COR-L47 (cell line): ENCODE data around the gene MOB4.
A peak's percentile ranks its signal among the peaks of the same experiment; 100 is the strongest.
"Not testable (repeated sequence)": the region's sequence is repeated elsewhere in the genome, so short reads cannot be mapped to it uniquely, and the experiment has no call there.

Experiments
- DNase-seq: peaks from one replicate; lab custom pipeline; 2025; lab: John Stamatoyannopoulos, UW

Gene MOB4

DNA sequence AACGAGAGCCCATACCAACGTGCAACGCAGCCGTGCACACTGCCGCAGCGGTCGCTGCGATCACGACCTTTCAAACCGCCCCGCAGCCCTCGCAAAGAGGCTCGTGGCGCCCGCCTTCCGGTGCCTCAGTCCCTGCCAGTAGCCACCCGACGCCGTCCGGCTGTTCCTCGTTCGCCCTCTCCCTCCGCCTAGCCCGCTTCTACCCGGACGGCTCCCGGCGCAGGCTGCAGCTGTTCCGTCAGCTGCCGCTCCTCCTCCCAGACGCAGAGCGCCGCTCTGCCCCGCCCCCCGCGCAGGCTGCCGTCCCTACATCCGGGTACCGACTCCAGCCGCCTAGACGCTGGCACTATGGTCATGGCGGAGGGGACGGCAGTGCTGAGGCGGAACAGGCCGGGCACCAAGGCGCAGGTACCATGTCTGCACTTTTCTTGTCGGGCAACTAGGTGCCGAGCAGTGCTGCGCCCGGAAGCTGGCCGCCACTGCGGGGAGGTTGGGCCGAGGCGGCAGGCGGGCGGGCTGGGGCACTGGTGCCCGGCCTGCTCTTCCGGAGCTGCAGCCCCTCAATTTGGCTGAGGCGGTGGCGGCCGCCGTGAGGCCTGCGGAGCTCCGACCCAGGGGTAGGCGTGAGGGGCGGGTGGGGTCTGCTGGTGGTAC is at the start of gene MOB4:
MOB4 (plus strand) TSS at position 328 of the 654 bp plus-strand sequence; CDS start at position 349, 21 bp downstream.
- DNase-seq: peak; percentile 93

DNA sequence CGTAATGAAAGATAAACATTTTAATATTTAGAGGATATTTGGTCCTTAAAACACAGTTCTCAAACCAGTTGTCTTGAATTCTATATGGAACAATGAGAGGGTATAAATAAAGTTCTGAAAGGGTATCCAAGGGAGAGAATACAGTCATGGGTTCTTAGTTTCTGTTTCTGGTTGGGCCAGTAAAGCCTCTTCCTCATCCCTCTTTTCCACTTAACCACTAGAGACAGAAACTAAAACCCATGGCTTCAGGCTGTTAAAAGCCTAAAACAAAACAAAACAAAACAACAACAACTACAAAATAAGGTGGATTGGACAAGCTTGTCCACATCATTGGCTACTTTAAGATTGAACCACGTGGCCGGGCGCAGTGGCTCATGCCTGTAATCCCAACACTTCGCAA is 43.7 kb upstream of the MOB4 start:
- no peak for DNase-seq

- DNase-seq: no peak
These were observed 38.1 kb upstream of the MOB4 start for GRCh38 chr2:197477797-197478196.

GRCh38 chr2:197480165-197481036 is 35.5 kb upstream of the MOB4 start:
- DNase-seq: no peak

DNA sequence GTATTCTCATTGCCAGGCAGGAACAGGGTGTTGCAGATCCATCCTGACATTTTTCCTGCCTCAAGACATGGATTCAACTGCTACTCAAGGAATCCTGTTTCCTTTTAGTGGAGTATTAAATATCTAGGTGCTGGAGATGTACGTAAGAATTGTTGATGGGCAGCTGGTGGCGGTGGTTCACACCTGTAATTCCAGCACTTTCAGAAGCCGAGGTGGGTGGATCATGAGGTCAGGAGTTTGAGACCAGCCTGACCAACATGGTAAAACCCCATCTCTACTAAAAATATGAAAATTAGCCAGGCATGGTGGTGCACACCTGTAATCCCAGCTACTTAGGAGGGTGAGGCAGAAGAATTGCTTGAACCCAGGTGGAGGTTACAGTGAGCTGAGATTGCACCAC is 31.6 kb upstream of the MOB4 start:
- DNase-seq: not testable (repeated sequence)

DNA sequence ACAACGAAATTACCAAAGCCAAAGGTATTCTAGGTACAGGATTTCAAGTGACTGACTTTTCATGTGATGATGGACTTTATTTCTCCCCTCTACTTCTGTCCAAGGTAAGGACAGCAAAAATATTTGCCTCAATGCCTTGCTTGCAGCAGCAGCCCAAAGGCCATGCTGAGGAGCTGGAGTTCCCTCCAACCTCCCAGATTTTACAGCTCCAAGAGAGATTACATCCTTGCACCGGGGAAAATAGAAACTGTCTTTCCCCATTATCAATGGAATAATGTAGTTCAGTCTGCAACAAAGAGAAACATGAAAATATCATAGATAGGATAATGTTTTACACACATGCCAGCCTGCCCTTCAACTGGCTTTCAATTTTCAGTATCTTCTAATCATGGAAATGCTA is 29.7 kb upstream of the MOB4 start:
- DNase-seq: no peak

GRCh38 chr2:197487385-197487784 is 28.5 kb upstream of the MOB4 start:
- DNase-seq: no peak

DNA sequence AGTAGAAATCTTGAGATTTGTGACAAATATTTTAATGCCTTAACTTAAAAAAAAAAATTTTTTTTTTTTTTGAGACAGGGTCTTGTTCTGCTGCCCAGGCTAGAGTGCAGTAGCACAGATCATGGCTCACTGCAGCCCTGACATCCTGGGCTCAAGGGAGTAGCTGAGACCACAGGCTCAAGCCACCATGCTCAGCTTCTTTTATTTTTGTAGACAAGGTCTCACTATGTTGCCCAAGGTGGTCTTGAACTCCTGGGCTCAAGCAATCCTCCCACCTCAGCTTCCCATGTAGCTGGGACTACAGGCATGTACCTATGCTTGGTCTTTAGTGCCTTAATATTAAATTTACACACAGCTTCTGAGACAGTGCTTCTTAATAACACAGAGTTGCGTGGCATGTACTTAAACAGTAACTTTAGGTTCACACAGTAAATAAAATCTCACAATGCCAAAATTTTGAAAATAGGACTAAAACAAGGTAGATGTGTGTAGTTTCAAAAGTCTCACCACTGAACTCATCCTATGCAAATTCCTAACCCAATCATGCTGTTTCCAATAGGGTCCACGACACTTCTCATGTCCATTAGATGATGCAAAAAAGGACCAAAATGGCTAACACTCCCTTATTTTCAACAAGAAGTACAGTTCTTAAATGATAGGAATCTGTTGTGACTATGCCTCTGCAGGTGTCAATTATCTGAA is 20.3 kb upstream of the MOB4 start:
- no peak for DNase-seq

GRCh38 chr2:197496695-197497094 is 19.2 kb upstream of the MOB4 start:
- no peak for DNase-seq

GRCh38 chr2:197497326-197497725 is 18.5 kb upstream of the MOB4 start:
- DNase-seq: no peak

GRCh38 chr2:197498235-197498936 is 17.5 kb upstream of the MOB4 start:
- DNase-seq: no peak

- peak; percentile 31 for DNase-seq
These were observed 16.8 kb upstream of the MOB4 start for GRCh38 chr2:197498937-197499593.

- DNase-seq: peak; percentile 99
These were observed 16.0 kb upstream of the MOB4 start, which contains the start of the genes HSPD1 and HSPE1 for GRCh38 chr2:197499594-197500502. HSPD1 (minus strand) TSS chr2:197499840; CDS start chr2:197498848, 992 bp downstream. HSPE1 (plus strand) TSS chr2:197500379; CDS start chr2:197500437, 58 bp downstream.

DNA sequence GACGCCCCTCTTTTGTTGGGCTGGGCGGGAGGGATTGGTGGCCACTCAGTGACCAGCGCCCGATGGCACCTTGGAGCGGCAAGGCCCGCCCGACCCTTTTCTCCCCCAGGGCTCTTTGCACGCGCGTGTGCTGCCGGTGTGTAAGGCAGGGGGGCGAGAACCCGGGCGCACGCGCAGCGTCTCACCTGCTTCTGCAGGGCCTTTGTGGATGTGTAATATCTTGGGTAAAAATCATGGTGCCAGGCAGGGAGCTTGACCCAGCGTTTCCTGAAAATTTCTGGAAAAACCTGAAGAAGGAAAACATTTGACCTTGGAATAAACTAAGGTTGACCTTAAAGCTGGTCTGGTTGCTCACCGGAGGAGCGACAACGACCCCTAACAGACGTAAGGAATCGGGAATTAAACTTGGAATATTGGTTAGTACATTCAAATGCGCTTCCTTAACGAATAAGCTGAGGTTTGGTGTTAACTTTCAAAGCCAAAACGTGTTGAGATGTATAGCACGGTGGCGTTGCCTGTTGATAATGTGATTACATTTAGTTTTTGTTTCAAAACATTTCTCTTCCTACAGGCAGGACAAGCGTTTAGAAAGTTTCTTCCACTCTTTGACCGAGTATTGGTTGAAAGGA is 15.2 kb upstream of the MOB4 start:
- no peak for DNase-seq

DNA sequence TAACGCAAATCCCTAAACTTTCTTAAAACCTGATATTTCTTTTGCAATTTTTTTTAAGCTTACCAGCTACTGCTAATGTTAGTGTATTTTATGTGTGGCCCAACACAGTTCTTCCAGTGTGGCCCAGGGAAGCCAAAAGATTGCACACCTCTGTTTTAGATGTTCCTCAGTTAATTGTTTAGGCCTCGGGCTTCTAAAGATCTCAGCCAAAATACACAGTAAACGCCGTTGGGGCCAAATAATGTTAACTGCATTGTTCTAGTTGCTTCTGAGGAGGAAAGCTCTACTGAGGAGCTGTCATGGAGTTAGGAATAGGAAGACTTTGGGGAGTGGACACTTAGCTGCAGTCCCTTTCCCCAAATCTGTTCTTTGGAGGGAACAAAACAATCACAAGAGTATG is 13.7 kb upstream of the MOB4 start:
- DNase-seq: no peak

DNA sequence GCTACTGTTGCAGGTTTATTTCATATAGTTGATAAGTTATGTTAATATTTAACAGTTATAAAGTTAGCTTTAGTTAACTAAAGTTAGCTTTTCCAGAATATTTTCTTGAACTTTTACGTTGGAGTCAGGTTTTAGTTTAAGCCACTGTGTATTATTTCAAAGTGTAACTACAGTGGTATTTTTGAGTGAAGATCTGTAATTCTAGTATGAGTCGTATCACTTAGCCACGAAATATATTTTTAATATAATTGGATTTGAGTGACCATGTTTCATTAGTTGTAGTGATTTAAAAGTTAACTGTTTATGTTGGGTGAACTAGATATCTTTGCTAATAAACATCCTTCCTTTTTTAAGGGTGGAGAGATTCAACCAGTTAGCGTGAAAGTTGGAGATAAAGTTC is 13.2 kb upstream of the MOB4 start:
- DNase-seq: no peak

DNA sequence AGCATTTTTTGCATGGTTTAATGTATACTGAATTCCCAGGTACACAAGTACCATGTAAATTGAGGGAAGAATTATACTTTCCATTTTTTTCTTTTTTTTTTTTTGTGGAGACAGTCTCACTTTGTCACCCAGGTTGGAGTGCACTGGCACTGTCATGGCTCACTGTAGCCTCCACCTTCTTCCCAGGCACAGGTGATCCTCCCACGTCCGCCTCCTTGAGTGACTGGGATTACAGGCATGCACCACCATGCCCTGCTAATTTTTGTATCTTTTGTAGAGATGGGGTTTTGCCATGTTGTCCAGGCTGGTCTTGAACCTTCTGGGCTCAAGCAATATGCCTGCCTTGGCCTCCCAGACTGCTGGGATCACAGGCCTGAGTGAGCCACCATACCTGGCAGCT is 11.9 kb upstream of the MOB4 start:
- DNase-seq: no peak

GRCh38 chr2:197504512-197504911 is 11.4 kb upstream of the MOB4 start:
- DNase-seq: no peak

DNA sequence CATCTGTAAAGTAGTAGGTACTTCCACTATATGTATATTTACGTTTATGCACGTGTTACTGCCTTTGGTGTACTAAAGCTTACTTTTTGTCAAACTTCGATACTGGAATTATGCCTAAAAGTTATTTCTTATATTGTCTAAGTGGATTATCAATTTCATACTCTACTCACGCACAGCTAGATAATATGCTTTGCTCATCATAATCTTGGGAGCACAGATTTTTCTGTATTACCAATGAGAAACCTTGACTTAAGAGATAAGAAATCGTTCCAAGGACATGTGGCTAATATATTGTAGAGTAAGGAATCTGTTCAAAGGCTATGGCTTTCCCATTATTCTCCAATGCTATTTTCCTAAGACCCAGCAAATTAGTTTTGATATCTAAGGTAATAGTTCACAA is 9.2 kb upstream of the MOB4 start:
- no peak for DNase-seq

- no peak for DNase-seq
These were observed 2.0 kb upstream of the MOB4 start for GRCh38 chr2:197513915-197514314.
